NCI-H510A (cell line): Measurements from ENCODE around the gene LGR6.

Source experiments
- DNase-seq: peaks from one replicate; lab custom pipeline; 2025; lab: John Stamatoyannopoulos, UW

LGR6 gene

GRCh38 chr1:202266061-202266765 is 72.6 kb downstream of the LGR6 start:
- no peak for DNase-seq

- DNase-seq = no peak
Measured at GRCh38 chr1:202268032-202268431, 74.4 kb downstream of the LGR6 start.

- DNase-seq = no peak
Measured at GRCh38 chr1:202268817-202269216, 75.2 kb downstream of the LGR6 start.

GRCh38 chr1:202270871-202271326 is 77.3 kb downstream of the LGR6 start:
- DNase-seq = no peak

GRCh38 chr1:202272103-202272845 is 78.7 kb downstream of the LGR6 start:
- no peak for DNase-seq

GRCh38 chr1:202274611-202275010 is 81.0 kb downstream of the LGR6 start:
- DNase-seq = no peak

- no peak for DNase-seq
Measured at GRCh38 chr1:202275061-202275770, 81.6 kb downstream of the LGR6 start.

GRCh38 chr1:202276081-202276715 is 82.6 kb downstream of the LGR6 start:
- DNase-seq = no peak

- no peak for DNase-seq
Measured at GRCh38 chr1:202276920-202277319, 83.3 kb downstream of the LGR6 start.

- DNase-seq = no peak
Measured at GRCh38 chr1:202278751-202279150, 85.2 kb downstream of the LGR6 start.

- DNase-seq = no peak
Measured at GRCh38 chr1:202279806-202280205, 86.2 kb downstream of the LGR6 start.

GRCh38 chr1:202280595-202280994 is 87.0 kb downstream of the LGR6 start:
- no peak for DNase-seq

GRCh38 chr1:202281316-202282024 is 87.9 kb downstream of the LGR6 start:
- DNase-seq = no peak

- DNase-seq = no peak
Measured at GRCh38 chr1:202282025-202282371, 88.4 kb downstream of the LGR6 start.

- no peak for DNase-seq
Measured at GRCh38 chr1:202282596-202283283, 89.1 kb downstream of the LGR6 start.

GRCh38 chr1:202283379-202283844 is 89.8 kb downstream of the LGR6 start:
- DNase-seq = peak; percentile 63

GRCh38 chr1:202283991-202284390 is 90.4 kb downstream of the LGR6 start:
- no peak for DNase-seq

GRCh38 chr1:202285908-202286307 is 92.3 kb downstream of the LGR6 start:
- DNase-seq = no peak

- no peak for DNase-seq
Measured at GRCh38 chr1:202286622-202287097, 93.1 kb downstream of the LGR6 start.

GRCh38 chr1:202287196-202287595 is 93.6 kb downstream of the LGR6 start:
- no peak for DNase-seq

GRCh38 chr1:202288177-202288576 is 94.6 kb downstream of the LGR6 start:
- no peak for DNase-seq
